CD4-positive, alpha-beta memory T cell (primary cell): ENCODE results near the gene GAN. TPM values are rescaled to one million over a fixed set of nuclear protein-coding genes. Genes with fewer than 3 reads are reported as not detected.
A peak's percentile ranks its signal among the peaks of the same experiment; 100 is the strongest.

Experiments
- CTCF ChIA-PET: fragments of 350-600 bp; sonication (Branson Sonifier 250); formaldehyde crosslinking; loops from one replicate; lab custom pipeline; 2021; ENCODE audit warnings: inconsistent platforms; ENCODE audit not compliant: partially characterized antibody; lab: Charles Lee
- POLR2A ChIA-PET: fragments of 350-600 bp; sonication (Branson Sonifier 250); formaldehyde crosslinking; loops from one replicate; lab custom pipeline; 2021; ENCODE audit not compliant: partially characterized antibody; lab: Charles Lee
- DNase-seq, 5 donors: peaks; one replicate each; pipeline versions ENCODE4 v3.0.0 to v3.0.0-alpha.2; 2020 to 2022; ENCODE audit warnings: mixed read lengths in 1 of 5
- H3K27ac ChIP-seq: one replicate; pipeline ENCODE4 v1.7.0; 2013; ENCODE audit warnings: low read depth, low read length
- H3K27me3 ChIP-seq: 2 replicates; pipeline ENCODE4 v1.7.0; 2013; ENCODE audit warnings: mild to moderate bottlenecking, low read length, moderate library complexity; ENCODE audit not compliant: insufficient read depth
- H3K36me3 ChIP-seq: 2 replicates; pipeline ENCODE4 v1.7.0; 2013; ENCODE audit warnings: mild to moderate bottlenecking, low read length, moderate library complexity; ENCODE audit not compliant: insufficient read depth
- H3K4me1 ChIP-seq: 2 replicates; pipeline ENCODE4 v1.7.0; 2013; ENCODE audit warnings: mild to moderate bottlenecking, low read length, moderate library complexity; ENCODE audit not compliant: insufficient read depth
- H3K4me3 ChIP-seq, 2 donors: one replicate each; pipeline ENCODE4 v1.7.0; 2013; ENCODE audit warnings: low read length in 2 of 2, mild to moderate bottlenecking in 1 of 2
- H3K9me3 ChIP-seq, 2 donors: one replicate each; pipeline ENCODE4 v1.7.0; 2013; ENCODE audit warnings: low read length in 2 of 2, control low read depth in 1 of 2; ENCODE audit not compliant: control insufficient read depth in 1 of 2
- H3K27ac Mint-ChIP-seq, 7 donors: one replicate each; pipeline ENCODE4 v1.8.0; 2020 to 2021; ENCODE audit warnings: mixed read lengths in 7 of 7, mild to moderate bottlenecking in 6 of 7, inconsistent platforms in 3 of 7, moderate library complexity in 3 of 7
- H3K27me3 Mint-ChIP-seq, 2 donors: one replicate each; pipeline ENCODE4 v1.8.0; 2020 to 2021; ENCODE audit warnings: mixed read lengths in 2 of 2
- H3K36me3 Mint-ChIP-seq, 2 donors: one replicate each; pipeline ENCODE4 v1.8.0; 2020 to 2021; ENCODE audit warnings: mixed read lengths in 2 of 2, inconsistent platforms in 1 of 2, mild to moderate bottlenecking in 1 of 2
- H3K4me1 Mint-ChIP-seq, 4 donors: one replicate each; pipeline ENCODE4 v1.8.0; 2020 to 2021; ENCODE audit warnings: mixed read lengths in 4 of 4, mild to moderate bottlenecking in 1 of 4
- H3K4me3 Mint-ChIP-seq, 8 donors: one replicate each; pipeline ENCODE4 v1.8.0; 2020 to 2021; ENCODE audit warnings: mixed read lengths in 8 of 8, mild to moderate bottlenecking in 7 of 8, moderate library complexity in 6 of 8, inconsistent platforms in 3 of 8
- H3K9me3 Mint-ChIP-seq, 8 donors: one replicate each; pipeline ENCODE4 v1.8.0; 2020 to 2021; ENCODE audit warnings: mixed read lengths in 8 of 8, mild to moderate bottlenecking in 5 of 8, inconsistent platforms in 3 of 8, moderate library complexity in 1 of 8
- intact Hi-C: fragments of 100-400 bp; cut with micrococcal nuclease; formaldehyde crosslinking; loops from one replicate; pipeline ENCODE4 v1.15.1; 2023
- polyA plus RNA-seq, 2 donors: library from polyadenylated mRNA; unstranded; fragments of 300-500 nt; fragmentation: Illumina TruSeq; gene quantifications; one replicate each; pipeline ENCODE4 v1.2.3, GENCODE V29; 2021
- total RNA-seq, 2 experiments: library from RNA; stranded (reverse); gene quantifications; one replicate each; pipeline ENCODE4 v1.2.3, GENCODE V29; 2021

The GAN gene
- total and polyA plus RNA-seq, 4 experiments from 2014 or later: 0.97 to 10.8 (median 6.2) TPM

DNA sequence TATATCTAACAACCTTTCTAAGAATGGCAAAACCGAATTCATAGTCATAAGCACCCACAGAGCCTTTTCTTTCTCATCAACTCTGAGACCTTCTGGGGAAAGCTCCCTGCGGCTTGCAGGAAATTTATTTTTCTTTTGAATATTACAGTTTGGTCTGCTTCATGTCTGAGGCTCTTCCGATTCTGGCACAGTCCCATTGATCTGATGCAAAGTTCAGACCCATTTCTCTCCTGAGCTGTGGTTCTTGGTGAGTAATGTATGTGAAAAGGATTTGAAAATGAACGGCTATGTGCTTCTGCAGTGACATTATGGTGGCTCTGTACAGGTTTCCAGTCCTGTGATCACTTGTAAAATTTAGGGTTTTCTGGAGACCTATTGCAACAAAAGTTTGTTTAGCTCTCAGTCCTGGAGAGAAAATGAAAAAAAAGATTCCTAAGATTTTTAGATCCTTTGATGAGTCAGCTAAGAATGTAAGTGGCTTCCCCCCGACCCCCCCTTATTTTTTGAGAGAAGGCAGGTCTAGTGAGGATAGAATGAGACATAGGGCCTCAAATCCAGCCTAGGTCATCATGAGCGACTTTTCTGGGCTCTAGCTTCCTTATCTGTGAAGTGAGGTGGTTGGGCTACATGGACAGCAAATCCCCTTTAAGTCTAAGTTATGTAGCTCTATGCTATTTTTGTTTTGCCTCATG, 4.6 kb downstream of the GAN start:
- peak overlapping the region in 1 of 7 donors; percentile 65 for H3K27ac Mint-ChIP-seq
- CTCF ChIA-PET: interaction anchor here (0.6 kb wide), 1 partner anchor 10 kb away, joined by 3 read pairs; no protein-coding TSS in a partner anchor

DNA sequence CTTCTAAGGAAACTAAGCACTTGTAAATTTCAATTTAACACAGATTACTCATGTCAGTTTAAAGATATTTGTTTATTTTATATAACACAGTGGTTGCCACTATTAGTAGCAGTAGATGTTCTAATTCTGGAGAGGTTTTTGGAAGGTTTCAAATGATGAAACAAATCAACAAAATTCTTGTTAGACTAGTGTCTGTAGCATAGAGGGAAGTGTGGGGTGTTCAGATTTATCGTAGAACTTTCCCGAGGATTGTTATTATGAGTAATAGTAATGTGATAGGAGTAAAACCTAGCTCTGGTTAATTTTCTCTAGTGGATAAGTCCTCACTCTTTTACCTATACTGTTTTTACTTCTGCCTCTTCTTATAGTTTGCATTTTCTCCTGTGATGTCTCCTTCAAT, 6.3 kb downstream of the GAN start:
- H3K4me3 Mint-ChIP-seq: no peak overlapping the region
- peaks cover 19 to 39% (median 24%) of the 10 kb centered on the region in 4 donors for H3K4me1 Mint-ChIP-seq
- no peak for DNase-seq
- Histone ChIP-seq H3K27me3 (no peaks in the 10 kb centered on the region), H3K9me3 (no peaks in the 10 kb centered on the region), H3K27ac (no peak overlapping the region), H3K4me3 (no peak overlapping the region), H3K36me3 (no peaks in the 10 kb centered on the region), H3K4me1 (peaks cover 2% of the 10 kb centered on the region)
- intact Hi-C loops: no loop called here
- no peak overlapping the region for H3K27ac Mint-ChIP-seq
- POLR2A ChIA-PET: no interaction called here
- H3K27me3 Mint-ChIP-seq: no peaks in the 10 kb centered on the region
- H3K36me3 Mint-ChIP-seq: peaks cover 3 to 7% of the 10 kb centered on the region in 2 donors
- CTCF ChIA-PET: no interaction called here
- no peaks in the 10 kb centered on the region for H3K9me3 Mint-ChIP-seq

More for the DNA sequence above, 4.6 kb downstream of the GAN start:
- POLR2A ChIA-PET: no interaction called here
- Histone ChIP-seq H3K27me3 (no peaks in the 10 kb centered on the region), H3K4me1 (peaks cover 7% of the 10 kb centered on the region), H3K9me3 (no peaks in the 10 kb centered on the region), H3K4me3 (no peak overlapping the region), H3K27ac (no peak overlapping the region), H3K36me3 (no peaks in the 10 kb centered on the region)
- Mint-ChIP-seq H3K4me3 (no peak overlapping the region), H3K36me3 (peaks cover 0 to 8% of the 10 kb centered on the region in 2 donors), H3K27me3 (no peaks in the 10 kb centered on the region), H3K9me3 (no peaks in the 10 kb centered on the region), H3K4me1 (peaks cover 18 to 42% (median 22%) of the 10 kb centered on the region in 4 donors)
- intact Hi-C loops: loop anchor here (10.0 kb wide), 4 partner anchors 515 to 1335 kb away; partner anchors contain the start of genes CDYL2, DYNLRB2 and MPHOSPH6
- no peak for DNase-seq

DNA sequence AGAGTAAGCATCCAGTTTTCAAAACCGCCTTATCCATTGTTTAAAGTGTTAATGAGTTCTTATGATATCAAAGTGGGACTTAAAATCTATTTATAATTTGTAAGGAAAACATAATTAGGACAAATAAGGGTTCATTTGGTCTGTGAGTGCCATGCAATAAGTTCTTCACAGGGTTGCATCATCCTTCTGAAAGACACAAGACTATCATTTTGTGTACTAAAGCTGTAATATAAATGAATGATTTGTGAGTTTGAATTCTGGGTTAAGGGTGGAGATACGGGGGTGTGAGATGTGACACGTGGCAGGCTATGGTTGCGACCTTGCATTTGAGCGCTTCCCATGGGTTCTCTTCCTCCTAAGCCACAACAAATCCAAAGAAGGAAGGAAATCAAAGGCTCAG, 6.8 kb downstream of the GAN start:
- Mint-ChIP-seq H3K9me3 (no peaks in the 10 kb centered on the region), H3K27ac (no peak overlapping the region), H3K4me1 (peaks cover 17 to 37% (median 22%) of the 10 kb centered on the region in 4 donors), H3K27me3 (no peaks in the 10 kb centered on the region), H3K4me3 (no peak overlapping the region), H3K36me3 (peaks cover 3 to 7% of the 10 kb centered on the region in 2 donors)
- H3K27me3 ChIP-seq: no peaks in the 10 kb centered on the region
- intact Hi-C loops: no loop called here
- ChIA-PET CTCF (no interaction called here), POLR2A (no interaction called here)
- no peaks in the 10 kb centered on the region for H3K4me1 ChIP-seq
- no peak for DNase-seq
- no peaks in the 10 kb centered on the region for H3K9me3 ChIP-seq
- H3K27ac ChIP-seq: no peak overlapping the region
- no peak overlapping the region for H3K4me3 ChIP-seq
- H3K36me3 ChIP-seq: no peaks in the 10 kb centered on the region

DNA sequence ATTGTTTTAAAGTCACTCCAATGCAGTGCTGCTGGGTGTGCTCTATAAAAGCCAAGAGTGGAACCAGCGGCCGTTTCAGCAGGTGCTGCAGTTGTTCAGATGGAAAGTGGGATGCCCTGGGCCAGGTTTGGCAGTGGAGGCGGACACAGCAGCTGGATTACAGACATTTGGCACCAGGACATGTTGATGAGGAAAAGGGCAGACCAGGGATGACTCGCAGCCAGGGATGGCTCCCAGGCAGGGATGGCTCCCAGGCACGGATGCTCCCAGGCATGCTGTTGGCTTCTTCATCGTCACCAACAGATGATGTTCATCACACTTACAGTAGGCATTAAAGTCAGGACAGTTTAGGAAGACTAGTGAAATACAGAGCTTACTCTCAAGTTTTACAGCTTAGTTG, 10.0 kb downstream of the GAN start:
- Mint-ChIP-seq H3K36me3 (peaks cover 4 to 11% of the 10 kb centered on the region in 2 donors), H3K4me3 (no peak overlapping the region), H3K4me1 (peaks cover 10 to 23% (median 17%) of the 10 kb centered on the region in 4 donors), H3K27me3 (no peaks in the 10 kb centered on the region), H3K27ac (no peak overlapping the region), H3K9me3 (no peaks in the 10 kb centered on the region)
- CTCF ChIA-PET: no interaction called here
- H3K36me3 ChIP-seq: no peaks in the 10 kb centered on the region
- H3K27ac ChIP-seq: no peak overlapping the region
- no peak for DNase-seq
- H3K27me3 ChIP-seq: no peaks in the 10 kb centered on the region
- no peak overlapping the region for H3K4me3 ChIP-seq
- intact Hi-C loops: no loop called here
- no peaks in the 10 kb centered on the region for H3K4me1 ChIP-seq
- no peaks in the 10 kb centered on the region for H3K9me3 ChIP-seq
- POLR2A ChIA-PET: interaction anchor here (1.5 kb wide), 1 partner anchor 10 kb away, joined by 3 read pairs; the partner anchor contains the start of gene GAN

DNA sequence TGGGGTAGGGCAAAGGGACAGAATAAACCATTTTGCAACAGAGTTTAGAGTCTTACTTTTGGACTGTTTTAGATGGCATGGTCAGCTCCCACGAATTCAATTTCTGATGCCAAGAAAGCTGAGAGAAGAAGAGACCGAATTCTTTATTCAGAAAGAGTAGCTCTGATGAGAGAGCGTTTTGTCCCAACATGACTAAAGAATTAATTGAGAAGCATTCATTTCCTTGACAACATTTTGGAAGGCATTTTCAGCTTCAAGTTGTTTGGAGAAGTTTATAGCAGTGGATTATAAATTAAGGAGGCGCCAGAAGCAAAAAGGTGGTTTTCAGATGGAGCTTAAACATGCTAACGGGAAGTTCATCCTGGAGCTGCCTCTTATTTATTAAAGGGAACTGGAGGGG, 12.2 kb downstream of the GAN start:
- intact Hi-C loops: no loop called here
- H3K4me1 Mint-ChIP-seq: peaks cover 10 to 28% (median 14%) of the 10 kb centered on the region in 4 donors

GRCh38 chr16:81327447-81328196, 12.9 kb downstream of the GAN start:
- Mint-ChIP-seq H3K27ac (no peak overlapping the region), H3K4me1 (peaks cover 12 to 28% (median 16%) of the 10 kb centered on the region in 4 donors), H3K9me3 (no peaks in the 10 kb centered on the region), H3K36me3 (peaks cover 8 to 23% of the 10 kb centered on the region in 2 donors), H3K4me3 (no peak overlapping the region), H3K27me3 (no peaks in the 10 kb centered on the region)
- no peaks in the 10 kb centered on the region for H3K9me3 ChIP-seq
- DNase-seq: no peak
- POLR2A ChIA-PET: no interaction called here
- H3K27me3 ChIP-seq: no peaks in the 10 kb centered on the region
- H3K4me3 ChIP-seq: no peak overlapping the region
- H3K27ac ChIP-seq: no peak overlapping the region
- no peaks in the 10 kb centered on the region for H3K4me1 ChIP-seq
- H3K36me3 ChIP-seq: no peaks in the 10 kb centered on the region
- CTCF ChIA-PET: interaction anchor here (1.2 kb wide), 1 partner anchor 38 kb away, joined by 3 read pairs; no protein-coding TSS in a partner anchor
- intact Hi-C loops: no loop called here

More for the DNA sequence above, 12.2 kb downstream of the GAN start:
- peaks cover 4 to 23% of the 10 kb centered on the region in 2 donors for H3K36me3 Mint-ChIP-seq
- no peak overlapping the region for H3K4me3 Mint-ChIP-seq
- no peaks in the 10 kb centered on the region for H3K27me3 ChIP-seq
- no peaks in the 10 kb centered on the region for H3K36me3 ChIP-seq
- H3K4me1 ChIP-seq: no peaks in the 10 kb centered on the region
- no peak overlapping the region for H3K4me3 ChIP-seq
- ChIA-PET POLR2A (no interaction called here), CTCF (interaction anchor here (1.2 kb wide), 1 partner anchor 39 kb away, joined by 3 read pairs; no protein-coding TSS in a partner anchor)
- no peak overlapping the region for H3K27ac Mint-ChIP-seq
- no peaks in the 10 kb centered on the region for H3K27me3 Mint-ChIP-seq
- H3K9me3 ChIP-seq: no peaks in the 10 kb centered on the region
- H3K27ac ChIP-seq: no peak overlapping the region
- no peaks in the 10 kb centered on the region for H3K9me3 Mint-ChIP-seq
- no peak for DNase-seq

- peaks cover 8 to 20% of the 10 kb centered on the region in 2 donors for H3K36me3 Mint-ChIP-seq
- no peak for DNase-seq
- Histone ChIP-seq H3K27me3 (no peaks in the 10 kb centered on the region), H3K36me3 (no peaks in the 10 kb centered on the region), H3K27ac (no peak overlapping the region), H3K4me1 (no peaks in the 10 kb centered on the region), H3K4me3 (no peak overlapping the region), H3K9me3 (no peaks in the 10 kb centered on the region)
- H3K9me3 Mint-ChIP-seq: no peaks in the 10 kb centered on the region
- no peak overlapping the region for H3K4me3 Mint-ChIP-seq
- ChIA-PET CTCF (no interaction called here), POLR2A (no interaction called here)
- no peak overlapping the region for H3K27ac Mint-ChIP-seq
- H3K27me3 Mint-ChIP-seq: no peaks in the 10 kb centered on the region
- intact Hi-C loops: no loop called here
- peaks cover 11 to 25% (median 14%) of the 10 kb centered on the region in 4 donors for H3K4me1 Mint-ChIP-seq
Measured at GRCh38 chr16:81329947-81330346, 15.2 kb downstream of the GAN start.
